ENCODE results near the gene TTC7B. TPM values are rescaled to one million over a fixed set of nuclear protein-coding genes. Genes with fewer than 3 reads are reported as not detected.

The TTC7B gene
- total and polyA plus RNA-seq, 2 of the 8 experiments (the other 6 are each of a cell fraction or from before 2014, with no cell fraction given), result 23.7 to 34.0 TPM

GRCh38 chr14:90837355-90837754 lies 21.1 kb upstream of the TTC7B start (continued):
- TF ChIP-seq, protein P1, sequence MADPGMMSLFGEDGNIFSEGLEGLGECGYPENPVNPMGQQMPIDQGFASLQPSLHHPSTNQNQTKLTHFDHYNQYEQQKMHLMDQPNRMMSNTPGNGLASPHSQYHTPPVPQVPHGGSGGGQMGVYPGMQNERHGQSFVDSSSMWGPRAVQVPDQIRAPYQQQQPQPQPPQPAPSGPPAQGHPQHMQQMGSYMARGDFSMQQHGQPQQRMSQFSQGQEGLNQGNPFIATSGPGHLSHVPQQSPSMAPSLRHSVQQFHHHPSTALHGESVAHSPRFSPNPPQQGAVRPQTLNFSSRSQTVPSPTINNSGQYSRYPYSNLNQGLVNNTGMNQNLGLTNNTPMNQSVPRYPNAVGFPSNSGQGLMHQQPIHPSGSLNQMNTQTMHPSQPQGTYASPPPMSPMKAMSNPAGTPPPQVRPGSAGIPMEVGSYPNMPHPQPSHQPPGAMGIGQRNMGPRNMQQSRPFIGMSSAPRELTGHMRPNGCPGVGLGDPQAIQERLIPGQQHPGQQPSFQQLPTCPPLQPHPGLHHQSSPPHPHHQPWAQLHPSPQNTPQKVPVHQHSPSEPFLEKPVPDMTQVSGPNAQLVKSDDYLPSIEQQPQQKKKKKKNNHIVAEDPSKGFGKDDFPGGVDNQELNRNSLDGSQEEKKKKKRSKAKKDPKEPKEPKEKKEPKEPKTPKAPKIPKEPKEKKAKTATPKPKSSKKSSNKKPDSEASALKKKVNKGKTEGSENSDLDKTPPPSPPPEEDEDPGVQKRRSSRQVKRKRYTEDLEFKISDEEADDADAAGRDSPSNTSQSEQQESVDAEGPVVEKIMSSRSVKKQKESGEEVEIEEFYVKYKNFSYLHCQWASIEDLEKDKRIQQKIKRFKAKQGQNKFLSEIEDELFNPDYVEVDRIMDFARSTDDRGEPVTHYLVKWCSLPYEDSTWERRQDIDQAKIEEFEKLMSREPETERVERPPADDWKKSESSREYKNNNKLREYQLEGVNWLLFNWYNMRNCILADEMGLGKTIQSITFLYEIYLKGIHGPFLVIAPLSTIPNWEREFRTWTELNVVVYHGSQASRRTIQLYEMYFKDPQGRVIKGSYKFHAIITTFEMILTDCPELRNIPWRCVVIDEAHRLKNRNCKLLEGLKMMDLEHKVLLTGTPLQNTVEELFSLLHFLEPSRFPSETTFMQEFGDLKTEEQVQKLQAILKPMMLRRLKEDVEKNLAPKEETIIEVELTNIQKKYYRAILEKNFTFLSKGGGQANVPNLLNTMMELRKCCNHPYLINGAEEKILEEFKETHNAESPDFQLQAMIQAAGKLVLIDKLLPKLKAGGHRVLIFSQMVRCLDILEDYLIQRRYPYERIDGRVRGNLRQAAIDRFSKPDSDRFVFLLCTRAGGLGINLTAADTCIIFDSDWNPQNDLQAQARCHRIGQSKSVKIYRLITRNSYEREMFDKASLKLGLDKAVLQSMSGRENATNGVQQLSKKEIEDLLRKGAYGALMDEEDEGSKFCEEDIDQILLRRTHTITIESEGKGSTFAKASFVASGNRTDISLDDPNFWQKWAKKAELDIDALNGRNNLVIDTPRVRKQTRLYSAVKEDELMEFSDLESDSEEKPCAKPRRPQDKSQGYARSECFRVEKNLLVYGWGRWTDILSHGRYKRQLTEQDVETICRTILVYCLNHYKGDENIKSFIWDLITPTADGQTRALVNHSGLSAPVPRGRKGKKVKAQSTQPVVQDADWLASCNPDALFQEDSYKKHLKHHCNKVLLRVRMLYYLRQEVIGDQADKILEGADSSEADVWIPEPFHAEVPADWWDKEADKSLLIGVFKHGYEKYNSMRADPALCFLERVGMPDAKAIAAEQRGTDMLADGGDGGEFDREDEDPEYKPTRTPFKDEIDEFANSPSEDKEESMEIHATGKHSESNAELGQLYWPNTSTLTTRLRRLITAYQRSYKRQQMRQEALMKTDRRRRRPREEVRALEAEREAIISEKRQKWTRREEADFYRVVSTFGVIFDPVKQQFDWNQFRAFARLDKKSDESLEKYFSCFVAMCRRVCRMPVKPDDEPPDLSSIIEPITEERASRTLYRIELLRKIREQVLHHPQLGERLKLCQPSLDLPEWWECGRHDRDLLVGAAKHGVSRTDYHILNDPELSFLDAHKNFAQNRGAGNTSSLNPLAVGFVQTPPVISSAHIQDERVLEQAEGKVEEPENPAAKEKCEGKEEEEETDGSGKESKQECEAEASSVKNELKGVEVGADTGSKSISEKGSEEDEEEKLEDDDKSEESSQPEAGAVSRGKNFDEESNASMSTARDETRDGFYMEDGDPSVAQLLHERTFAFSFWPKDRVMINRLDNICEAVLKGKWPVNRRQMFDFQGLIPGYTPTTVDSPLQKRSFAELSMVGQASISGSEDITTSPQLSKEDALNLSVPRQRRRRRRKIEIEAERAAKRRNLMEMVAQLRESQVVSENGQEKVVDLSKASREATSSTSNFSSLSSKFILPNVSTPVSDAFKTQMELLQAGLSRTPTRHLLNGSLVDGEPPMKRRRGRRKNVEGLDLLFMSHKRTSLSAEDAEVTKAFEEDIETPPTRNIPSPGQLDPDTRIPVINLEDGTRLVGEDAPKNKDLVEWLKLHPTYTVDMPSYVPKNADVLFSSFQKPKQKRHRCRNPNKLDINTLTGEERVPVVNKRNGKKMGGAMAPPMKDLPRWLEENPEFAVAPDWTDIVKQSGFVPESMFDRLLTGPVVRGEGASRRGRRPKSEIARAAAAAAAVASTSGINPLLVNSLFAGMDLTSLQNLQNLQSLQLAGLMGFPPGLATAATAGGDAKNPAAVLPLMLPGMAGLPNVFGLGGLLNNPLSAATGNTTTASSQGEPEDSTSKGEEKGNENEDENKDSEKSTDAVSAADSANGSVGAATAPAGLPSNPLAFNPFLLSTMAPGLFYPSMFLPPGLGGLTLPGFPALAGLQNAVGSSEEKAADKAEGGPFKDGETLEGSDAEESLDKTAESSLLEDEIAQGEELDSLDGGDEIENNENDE (IDR thresholded peaks at IDR 0.05; ENCODE audit: insufficient replicate concordance, low read length), result no peak
- TF ChIP-seq CBX8 (IDR thresholded peaks at IDR 0.05; ENCODE audit: borderline replicate concordance, low read depth, low read length), result no peak
